Measurements from ENCODE around the gene NPY1R. TPM values are rescaled to one million over a fixed set of nuclear protein-coding genes. Genes with fewer than 3 reads are reported as not detected.

The NPY1R gene
- total RNA-seq, 1 experiment from 2014 or later = 0.39 TPM

GRCh38 chr4:163344147-163345125 lies 12.0 kb upstream of the NPY1R start:
- POLR2A ChIA-PET = no interaction called here
- Histone ChIP-seq H3K4me2 (ENCODE audit: low read length) (no peak overlapping the region), H2AFZ (ENCODE audit: low read depth, low read length, poor library complexity, severe bottlenecking) (no peak overlapping the region), H3K79me2 (ENCODE audit: insufficient read depth, low read length) (no peaks in the 10 kb centered on the region), H3K27ac (ENCODE audit: low read depth, low read length) (no peak overlapping the region), H3K27me3 (ENCODE audit: insufficient read depth, low read length) (no peaks in the 10 kb centered on the region), H4K20me1 (ENCODE audit: insufficient read depth) (no peaks in the 10 kb centered on the region), H3K36me3 (ENCODE audit: control insufficient read depth in 1 of 2, insufficient read depth in 2 of 2, low read length in 2 of 2) (no peaks in the 10 kb centered on the region), H3K4me3 (replicated peaks in 1 of 2; ENCODE audit: low read depth in 1 of 2, low read length in 2 of 2) (no peak overlapping the region), H3K4me1 (ENCODE audit: control insufficient read depth in 1 of 2, insufficient read depth in 2 of 2, low read length in 2 of 2) (no peaks in the 10 kb centered on the region), H3K9me2 (ENCODE audit: insufficient read depth) (no peaks in the 10 kb centered on the region), H3K9me3 (ENCODE audit: control insufficient read depth in 1 of 2, insufficient read depth in 1 of 2, low read depth in 1 of 2, low read length in 2 of 2) (no peaks in the 10 kb centered on the region), H3K9ac (ENCODE audit: low read length) (no peak overlapping the region)
- DNase-seq (ENCODE audit: low read depth, low spot score) = no peak
- TF ChIP-seq EGR1 (IDR thresholded peaks at IDR 0.05; ENCODE audit: low read depth) (no peak), EZH2phosphoT487 (IDR thresholded peaks at IDR 0.05; ENCODE audit: borderline replicate concordance) (no peak), ELF1 (IDR thresholded peaks at IDR 0.05; ENCODE audit: borderline replicate concordance, low read depth) (no peak), CBX3 (IDR thresholded peaks at IDR 0.05; ENCODE audit: low read depth) (no peak), EZH2 (IDR thresholded peaks at IDR 0.05) (no peak), CTCF (IDR thresholded peaks at IDR 0.05 in 2 of 3, conservative IDR thresholded peaks at IDR 0.05 in 1 of 3; ENCODE audit: borderline replicate concordance in 1 of 3, insufficient read depth in 1 of 3, low read depth in 2 of 3, low read length in 2 of 3) (no peak), YY1 (IDR thresholded peaks at IDR 0.05; ENCODE audit: extremely low read depth, insufficient replicate concordance, low read depth, low read length) (no peak), FOSL1 (IDR thresholded peaks at IDR 0.05; ENCODE audit: low read depth) (no peak), SRF (IDR thresholded peaks at IDR 0.05; ENCODE audit: low read depth) (no peak), SIN3A (IDR thresholded peaks at IDR 0.05; ENCODE audit: low read depth) (no peak), JUND (IDR thresholded peaks at IDR 0.05) (no peak), RAD21 (IDR thresholded peaks at IDR 0.05; ENCODE audit: low read depth) (no peak), SP1 (IDR thresholded peaks at IDR 0.05; ENCODE audit: low read depth) (no peak), TCF7L2 (IDR thresholded peaks at IDR 0.05; ENCODE audit: borderline replicate concordance, extremely low read depth, insufficient read depth, insufficient read length) (no peak)
- TF ChIP-seq, protein P1, sequence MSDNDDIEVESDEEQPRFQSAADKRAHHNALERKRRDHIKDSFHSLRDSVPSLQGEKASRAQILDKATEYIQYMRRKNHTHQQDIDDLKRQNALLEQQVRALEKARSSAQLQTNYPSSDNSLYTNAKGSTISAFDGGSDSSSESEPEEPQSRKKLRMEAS (IDR thresholded peaks at IDR 0.05) = no peak
- TF ChIP-seq, protein P2, sequence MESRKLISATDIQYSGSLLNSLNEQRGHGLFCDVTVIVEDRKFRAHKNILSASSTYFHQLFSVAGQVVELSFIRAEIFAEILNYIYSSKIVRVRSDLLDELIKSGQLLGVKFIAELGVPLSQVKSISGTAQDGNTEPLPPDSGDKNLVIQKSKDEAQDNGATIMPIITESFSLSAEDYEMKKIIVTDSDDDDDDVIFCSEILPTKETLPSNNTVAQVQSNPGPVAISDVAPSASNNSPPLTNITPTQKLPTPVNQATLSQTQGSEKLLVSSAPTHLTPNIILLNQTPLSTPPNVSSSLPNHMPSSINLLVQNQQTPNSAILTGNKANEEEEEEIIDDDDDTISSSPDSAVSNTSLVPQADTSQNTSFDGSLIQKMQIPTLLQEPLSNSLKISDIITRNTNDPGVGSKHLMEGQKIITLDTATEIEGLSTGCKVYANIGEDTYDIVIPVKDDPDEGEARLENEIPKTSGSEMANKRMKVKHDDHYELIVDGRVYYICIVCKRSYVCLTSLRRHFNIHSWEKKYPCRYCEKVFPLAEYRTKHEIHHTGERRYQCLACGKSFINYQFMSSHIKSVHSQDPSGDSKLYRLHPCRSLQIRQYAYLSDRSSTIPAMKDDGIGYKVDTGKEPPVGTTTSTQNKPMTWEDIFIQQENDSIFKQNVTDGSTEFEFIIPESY (IDR thresholded peaks at IDR 0.05; ENCODE audit: extremely low read depth, insufficient replicate concordance, low read length) = no peak
- CTCF ChIA-PET = no interaction called here
- ATAC-seq = no peak
- RAD21 ChIA-PET (ENCODE audit: low non-redundant PET in 1 of 2, low total read pairs in 2 of 2, uncharacterized antibody in 2 of 2, unreplicated experiment in 2 of 2) = no interaction called here
- no TSS peak for BruUV-seq (replicated peaks)
- intact Hi-C loops (cut with micrococcal nuclease) = no loop called here
